Bronchial epithelial cell (primary cell): ENCODE measurements around the gene ZNF665. TPM values are rescaled to one million over a fixed set of nuclear protein-coding genes. Genes with fewer than 3 reads are reported as not detected.

Experiments
- DNase-seq: peaks from one replicate; pipeline ENCODE4 v3.0.0-alpha.2; 2010; ENCODE audit warnings: low read depth
- FAIRE-seq: peaks from 2 replicates; lab custom pipeline; 2011; peaks lifted over from hg19 to GRCh38; lab: Jason Lieb, UNC
- H3K27me3 ChIP-seq: 2 replicates; pipeline ENCODE4 v1.5.1; 2011; ENCODE audit warnings: low read length; ENCODE audit not compliant: control insufficient read depth, insufficient read depth
- H3K36me3 ChIP-seq: 2 replicates; pipeline ENCODE4 v1.5.1; 2011; ENCODE audit warnings: low read length; ENCODE audit not compliant: control insufficient read depth, insufficient read depth
- H3K4me3 ChIP-seq: 2 replicates; pipeline ENCODE4 v1.5.1; 2011; ENCODE audit warnings: mild to moderate bottlenecking, low read depth, low read length, control low read depth
- CTCF ChIP-seq: IDR thresholded peaks from 2 replicates; pipeline ENCODE4 v1.5.1; 2011; ENCODE audit warnings: mild to moderate bottlenecking, moderate library complexity, low read length, control low read depth, inconsistent platforms; ENCODE audit not compliant: insufficient read depth, severe bottlenecking
- total RNA-seq: library from RNA; depleted of rRNA; stranded (reverse); fragments of >200 nt; gene quantifications from 2 replicates; pipeline ENCODE4 v1.2.1, GENCODE V29; 2014

Gene ZNF665
- total RNA-seq, 1 donor from 2014 or later: 1.6 TPM

DNA sequence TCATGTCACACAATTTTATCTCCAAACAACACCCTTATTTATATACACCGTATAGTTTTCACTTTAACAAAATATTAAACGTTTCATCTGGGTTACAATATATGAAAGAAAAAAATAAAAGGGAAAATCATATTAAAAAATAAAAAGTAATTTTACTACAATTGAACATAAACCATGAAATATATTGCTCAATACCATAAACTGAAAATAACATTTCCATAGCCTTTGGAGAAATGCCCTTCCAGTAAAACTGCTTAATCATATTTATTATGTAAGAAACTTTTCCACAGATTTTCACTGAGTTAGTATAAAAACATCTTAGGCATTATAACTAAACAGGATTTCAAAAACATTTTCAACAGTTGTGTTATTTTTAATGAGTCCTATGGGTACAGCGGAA, 32.8 kb downstream of the ZNF665 start:
- Histone ChIP-seq H3K27me3 (no peaks in the 10 kb centered on the region), H3K36me3 (peaks cover 1% of the 10 kb centered on the region), H3K4me3 (no peak overlapping the region)
- no peak for DNase-seq
- TF ChIP-seq CTCF: no peak
- FAIRE-seq: no peak

DNA sequence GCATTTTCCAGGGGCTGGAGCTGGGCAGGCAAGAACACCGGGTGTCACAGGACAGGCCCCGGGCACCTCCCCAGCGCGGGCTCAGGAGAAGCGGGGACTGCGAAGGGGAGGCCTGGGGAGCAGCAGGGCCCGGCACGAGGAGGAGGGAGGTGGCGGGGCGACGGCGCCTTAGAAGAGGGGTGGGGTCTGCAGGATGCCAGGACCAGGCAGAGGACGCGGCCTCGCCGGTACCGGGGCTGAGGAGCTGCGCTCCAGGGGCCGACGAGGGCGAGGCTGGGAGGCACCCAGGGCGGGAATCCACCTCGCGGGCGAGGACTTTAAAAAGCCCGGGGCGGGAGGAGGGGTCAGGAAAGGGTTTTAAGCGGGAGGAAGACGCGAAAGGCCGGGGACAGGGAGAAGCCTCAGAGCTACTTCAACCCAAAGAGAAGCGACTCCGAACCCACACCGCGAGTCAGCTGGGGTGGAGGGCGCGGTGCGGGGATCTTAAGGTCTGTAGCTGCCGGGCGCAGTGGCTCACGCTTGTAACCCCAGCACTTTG, 35.0 kb downstream of the ZNF665 start:
- DNase-seq (no peak), FAIRE-seq (no peak)
- H3K36me3 ChIP-seq: peaks cover 1% of the 10 kb centered on the region
- H3K27me3 ChIP-seq: no peaks in the 10 kb centered on the region
- peak overlapping the region; percentile 42 for H3K4me3 ChIP-seq
- TF ChIP-seq CTCF: no peak

DNA sequence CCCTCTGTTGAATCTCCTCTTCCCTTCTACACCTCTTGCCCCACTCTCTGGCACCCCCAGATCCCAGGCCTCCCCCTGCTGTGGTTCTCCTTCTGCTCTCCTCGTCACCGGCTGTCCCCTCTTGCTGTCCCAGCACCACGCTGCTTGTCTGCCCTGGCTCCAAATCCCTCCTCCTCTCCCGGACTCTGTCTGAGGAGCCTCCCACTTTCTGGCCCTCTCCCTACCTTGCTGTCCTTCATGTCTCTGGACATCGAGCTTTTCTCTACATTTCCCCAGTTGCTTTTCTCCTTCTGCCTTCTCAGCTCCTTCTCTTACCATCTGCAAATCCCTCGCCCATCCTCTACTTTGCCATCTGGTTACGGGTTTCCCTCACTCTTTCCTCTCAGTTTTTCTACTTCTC, 35.5 kb downstream of the ZNF665 start:
- FAIRE-seq: no peak
- DNase-seq: no peak
- TF ChIP-seq CTCF: no peak
- H3K4me3 ChIP-seq: peak overlapping the region; percentile 42
- no peaks in the 10 kb centered on the region for H3K27me3 ChIP-seq
- peaks cover 1% of the 10 kb centered on the region for H3K36me3 ChIP-seq

DNA sequence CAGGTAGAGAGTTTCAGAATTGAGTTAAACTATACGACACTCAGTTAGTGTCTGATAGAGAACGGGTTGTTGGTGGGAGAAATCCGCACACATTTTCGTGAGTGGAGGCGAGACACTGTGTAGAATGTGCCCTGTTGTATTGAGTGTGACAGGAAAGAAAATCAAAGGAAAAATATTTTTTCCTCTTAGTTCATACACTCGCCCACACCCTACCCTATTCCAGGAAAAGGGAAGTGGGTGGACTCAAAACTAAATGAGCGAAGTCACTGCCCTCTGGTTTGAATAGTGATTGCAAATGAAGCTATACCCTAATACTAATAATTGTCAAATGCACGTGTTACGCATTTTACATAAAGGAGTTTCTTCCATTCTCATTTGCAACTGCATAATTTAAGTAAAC, 36.3 kb downstream of the ZNF665 start:
- peaks cover 1% of the 10 kb centered on the region for H3K36me3 ChIP-seq
- FAIRE-seq (no peak), DNase-seq (no peak)
- no peak overlapping the region for H3K4me3 ChIP-seq
- TF ChIP-seq CTCF: no peak
- no peaks in the 10 kb centered on the region for H3K27me3 ChIP-seq

- no peak overlapping the region for H3K4me3 ChIP-seq
- no peak for FAIRE-seq
- TF ChIP-seq CTCF: no peak
- no peaks in the 10 kb centered on the region for H3K27me3 ChIP-seq
- DNase-seq: no peak
- H3K36me3 ChIP-seq: no peaks in the 10 kb centered on the region
These were observed 45.5 kb downstream of the ZNF665 start for GRCh38 chr19:53147645-53148044.

DNA sequence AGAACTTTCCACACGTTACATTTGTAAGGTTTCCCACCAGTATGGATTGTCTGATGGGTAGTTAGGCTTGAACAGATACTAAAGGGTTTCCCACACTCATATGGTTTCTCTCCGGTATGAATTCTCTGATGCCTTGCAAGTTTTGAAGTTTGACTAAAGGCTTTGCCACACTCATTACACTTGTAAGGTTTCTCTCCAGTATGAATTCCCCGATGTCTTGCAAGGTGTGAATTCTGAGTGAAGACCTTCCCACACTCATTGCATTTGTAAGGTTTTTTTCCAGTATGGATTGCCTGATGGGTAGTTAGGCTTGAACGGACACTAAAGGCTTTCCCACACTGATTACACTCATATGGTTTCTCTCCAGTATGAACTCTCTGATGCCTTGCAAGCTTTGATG, 52.8 kb downstream of the ZNF665 start:
- DNase-seq: no peak
- no peak overlapping the region for H3K4me3 ChIP-seq
- H3K36me3 ChIP-seq: no peaks in the 10 kb centered on the region
- no peak for FAIRE-seq
- H3K27me3 ChIP-seq: no peaks in the 10 kb centered on the region
- TF ChIP-seq CTCF: no peak
